Measurements from ENCODE around the gene PFDN1. TPM values are rescaled to one million over a fixed set of nuclear protein-coding genes. Genes with fewer than 3 reads are reported as not detected.
A peak's percentile ranks its signal among the peaks of the same experiment; 100 is the strongest.

Gene PFDN1
- total RNA-seq, 1 experiment from 2014 or later, result 71.9 TPM

GRCh38 chr5:140293849-140294100 is 9.1 kb downstream of the PFDN1 start:
- no peak for TF ChIP-seq CTCF (IDR thresholded peaks at IDR 0.05; ENCODE audit: unreplicated experiment)
- CTCF ChIA-PET, result interaction anchor here (0.9 to 1.8 kb wide), 2 partner anchors 51 to 53 kb away, joined by 3 to 10 read pairs; partner anchors contain the start of gene HBEGF
- Mint-ChIP-seq H3K9me3 (ENCODE audit: low read depth, unreplicated experiment) (no peaks in the 10 kb centered on the region), H3K4me1 (ENCODE audit: low read depth, unreplicated experiment) (peaks cover 66% of the 10 kb centered on the region), H3K27me3 (ENCODE audit: unreplicated experiment) (no peaks in the 10 kb centered on the region), H3K27ac (ENCODE audit: unreplicated experiment) (no peak overlapping the region), H3K36me3 (ENCODE audit: insufficient read depth, unreplicated experiment) (no peaks in the 10 kb centered on the region), H3K4me3 (ENCODE audit: low read depth, unreplicated experiment) (no peak overlapping the region)
- BruUV-seq (replicated peaks), result no TSS peak
- intact Hi-C loops (cut with micrococcal nuclease; ENCODE audit: unreplicated experiment), result no loop called here
- DNase-seq, result no peak

- no peak for TF ChIP-seq CTCF (IDR thresholded peaks at IDR 0.05; ENCODE audit: unreplicated experiment)
- Mint-ChIP-seq H3K9me3 (ENCODE audit: low read depth, unreplicated experiment) (no peaks in the 10 kb centered on the region), H3K4me3 (ENCODE audit: low read depth, unreplicated experiment) (no peak overlapping the region), H3K27me3 (ENCODE audit: unreplicated experiment) (no peaks in the 10 kb centered on the region), H3K27ac (ENCODE audit: unreplicated experiment) (peak overlapping the region; percentile 35), H3K36me3 (ENCODE audit: insufficient read depth, unreplicated experiment) (no peaks in the 10 kb centered on the region), H3K4me1 (ENCODE audit: low read depth, unreplicated experiment) (peaks cover 66% of the 10 kb centered on the region)
- no TSS peak for BruUV-seq (replicated peaks)
- CTCF ChIA-PET, result interaction anchor here (0.7 to 1.8 kb wide), 6 partner anchors 21 to 147 kb away, joined by 3 to 10 read pairs (median 4); no protein-coding TSS in a partner anchor
- intact Hi-C loops (cut with micrococcal nuclease; ENCODE audit: unreplicated experiment), result no loop called here
- no peak for DNase-seq
Observed at GRCh38 chr5:140293091-140293848, 9.6 kb downstream of the PFDN1 start.

- DNase-seq, result no peak
- BruUV-seq (replicated peaks), result no TSS peak
- peak overlapping the region; percentile 35 for H3K27ac Mint-ChIP-seq (ENCODE audit: unreplicated experiment)
- intact Hi-C loops (cut with micrococcal nuclease; ENCODE audit: unreplicated experiment), result no loop called here
- H3K36me3 Mint-ChIP-seq (ENCODE audit: insufficient read depth, unreplicated experiment), result no peaks in the 10 kb centered on the region
- TF ChIP-seq CTCF (IDR thresholded peaks at IDR 0.05; ENCODE audit: unreplicated experiment), result no peak
- CTCF ChIA-PET, result interaction anchor here (0.5 to 1.8 kb wide), 6 partner anchors 17 to 53 kb away, joined by 3 to 10 read pairs (median 4); no protein-coding TSS in a partner anchor
- peaks cover 66% of the 10 kb centered on the region for H3K4me1 Mint-ChIP-seq (ENCODE audit: low read depth, unreplicated experiment)
- H3K27me3 Mint-ChIP-seq (ENCODE audit: unreplicated experiment), result no peaks in the 10 kb centered on the region
- H3K9me3 Mint-ChIP-seq (ENCODE audit: low read depth, unreplicated experiment), result no peaks in the 10 kb centered on the region
- no peak overlapping the region for H3K4me3 Mint-ChIP-seq (ENCODE audit: low read depth, unreplicated experiment)
Observed at GRCh38 chr5:140292212-140293036, 10.5 kb downstream of the PFDN1 start.

GRCh38 chr5:140287801-140288521 is 14.9 kb downstream of the PFDN1 start:
- CTCF ChIA-PET, result no interaction called here

More at GRCh38 chr5:140287801-140288521, 14.9 kb downstream of the PFDN1 start:
- Mint-ChIP-seq H3K27ac (ENCODE audit: unreplicated experiment) (no peak overlapping the region), H3K4me1 (ENCODE audit: low read depth, unreplicated experiment) (peaks cover 27% of the 10 kb centered on the region), H3K9me3 (ENCODE audit: low read depth, unreplicated experiment) (no peaks in the 10 kb centered on the region), H3K36me3 (ENCODE audit: insufficient read depth, unreplicated experiment) (peaks cover 6% of the 10 kb centered on the region), H3K4me3 (ENCODE audit: low read depth, unreplicated experiment) (no peak overlapping the region), H3K27me3 (ENCODE audit: unreplicated experiment) (no peaks in the 10 kb centered on the region)
- intact Hi-C loops (cut with micrococcal nuclease; ENCODE audit: unreplicated experiment), result no loop called here
- DNase-seq, result no peak
- no TSS peak for BruUV-seq (replicated peaks)
- TF ChIP-seq CTCF (IDR thresholded peaks at IDR 0.05; ENCODE audit: unreplicated experiment), result no peak

Measured in Calu3 (cell line).